ENCODE measurements around the gene C3orf22. TPM values are rescaled to one million over a fixed set of nuclear protein-coding genes. Genes with fewer than 3 reads are reported as not detected.

The C3orf22 gene
- total RNA-seq, 1 donor from 2014 or later, result not detected

DNA sequence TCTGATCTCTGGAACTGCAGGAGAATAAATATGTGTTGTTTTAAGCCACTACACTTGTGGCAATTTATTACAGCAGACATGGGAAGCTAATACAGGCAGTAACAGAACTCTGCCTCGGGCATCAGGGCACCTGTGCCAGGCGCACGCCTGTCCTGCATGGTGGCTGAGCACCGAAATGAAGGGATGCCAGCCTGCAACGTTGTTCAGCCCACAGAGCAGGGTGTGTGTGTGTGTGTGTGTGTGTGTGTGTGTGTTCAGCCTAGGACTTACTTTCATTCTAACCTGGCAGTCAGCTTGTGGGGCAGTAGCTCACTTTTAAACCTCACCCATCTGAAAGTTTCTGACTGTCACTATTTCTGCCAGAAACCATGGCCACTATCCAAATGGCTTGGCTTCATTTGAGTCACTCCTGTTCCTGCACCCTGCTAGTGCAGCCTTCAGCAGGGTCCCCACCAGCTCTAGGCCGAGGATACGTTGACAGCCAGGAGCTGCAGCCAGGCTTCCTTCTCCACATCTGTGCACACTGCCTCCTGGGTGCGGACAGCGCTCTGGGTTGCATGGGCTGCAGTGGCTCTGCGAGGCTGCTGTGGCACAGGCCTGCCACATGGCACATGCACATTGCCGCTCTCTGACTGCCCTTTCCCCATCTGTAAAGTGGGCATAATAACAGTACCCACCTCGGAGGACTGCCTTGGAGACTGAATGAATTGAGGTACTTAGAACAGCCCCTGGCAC lies 45.6 kb downstream of the C3orf22 start:
- TF ChIP-seq, protein P1, sequence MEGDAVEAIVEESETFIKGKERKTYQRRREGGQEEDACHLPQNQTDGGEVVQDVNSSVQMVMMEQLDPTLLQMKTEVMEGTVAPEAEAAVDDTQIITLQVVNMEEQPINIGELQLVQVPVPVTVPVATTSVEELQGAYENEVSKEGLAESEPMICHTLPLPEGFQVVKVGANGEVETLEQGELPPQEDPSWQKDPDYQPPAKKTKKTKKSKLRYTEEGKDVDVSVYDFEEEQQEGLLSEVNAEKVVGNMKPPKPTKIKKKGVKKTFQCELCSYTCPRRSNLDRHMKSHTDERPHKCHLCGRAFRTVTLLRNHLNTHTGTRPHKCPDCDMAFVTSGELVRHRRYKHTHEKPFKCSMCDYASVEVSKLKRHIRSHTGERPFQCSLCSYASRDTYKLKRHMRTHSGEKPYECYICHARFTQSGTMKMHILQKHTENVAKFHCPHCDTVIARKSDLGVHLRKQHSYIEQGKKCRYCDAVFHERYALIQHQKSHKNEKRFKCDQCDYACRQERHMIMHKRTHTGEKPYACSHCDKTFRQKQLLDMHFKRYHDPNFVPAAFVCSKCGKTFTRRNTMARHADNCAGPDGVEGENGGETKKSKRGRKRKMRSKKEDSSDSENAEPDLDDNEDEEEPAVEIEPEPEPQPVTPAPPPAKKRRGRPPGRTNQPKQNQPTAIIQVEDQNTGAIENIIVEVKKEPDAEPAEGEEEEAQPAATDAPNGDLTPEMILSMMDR (IDR thresholded peaks at IDR 0.05), result no peak
- ChIA-PET POLR2A (interaction anchor here (0.6 kb wide), 1 partner anchor 156 kb away, joined by 5 read pairs; no protein-coding TSS in a partner anchor), CTCF (no interaction called here)
- intact Hi-C loops (cut with micrococcal nuclease), result no loop called here
- Mint-ChIP-seq H3K27ac (no peak overlapping the region), H3K4me3 (no peak overlapping the region), H3K36me3 (ENCODE audit: low read depth) (no peaks in the 10 kb centered on the region), H3K9me3 (no peaks in the 10 kb centered on the region), H3K4me1 (no peaks in the 10 kb centered on the region), H3K27me3 (peaks cover 1% of the 10 kb centered on the region)
- ATAC-seq (ENCODE audit: low read depth), result no peak
- DNase-seq, result no peak

DNA sequence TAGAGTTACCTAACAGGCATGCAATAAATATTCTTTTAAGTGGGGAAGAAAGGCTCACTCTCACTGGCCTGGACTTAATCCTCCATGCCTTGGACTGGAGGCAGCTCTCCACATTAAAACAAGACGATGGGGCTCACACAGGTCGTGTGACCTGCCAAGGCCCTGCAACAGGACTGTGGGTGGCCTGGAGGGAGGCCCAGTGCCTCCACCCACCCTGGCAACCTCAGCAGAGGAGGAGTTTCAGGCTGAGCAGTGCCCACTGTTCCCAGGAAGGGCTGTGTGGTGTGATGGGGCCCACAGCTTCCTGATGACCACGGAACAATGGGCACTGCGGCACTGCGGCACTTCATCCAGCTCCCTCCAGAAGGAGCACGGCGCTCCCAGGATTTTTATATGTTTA lies 46.7 kb downstream of the C3orf22 start:
- DNase-seq (no peak), ATAC-seq (ENCODE audit: low read depth) (no peak)
- TF ChIP-seq, protein P1 (IDR thresholded peaks at IDR 0.05), result no peak
- POLR2A ChIA-PET, result no interaction called here
- intact Hi-C loops (cut with micrococcal nuclease), result no loop called here
- CTCF ChIA-PET, result no interaction called here
- H3K4me1 Mint-ChIP-seq, result no peaks in the 10 kb centered on the region
- H3K27me3 Mint-ChIP-seq, result peaks cover 1% of the 10 kb centered on the region
- H3K9me3 Mint-ChIP-seq, result no peaks in the 10 kb centered on the region
- H3K4me3 Mint-ChIP-seq, result no peak overlapping the region
- H3K27ac Mint-ChIP-seq, result no peak overlapping the region
- no peaks in the 10 kb centered on the region for H3K36me3 Mint-ChIP-seq (ENCODE audit: low read depth)

DNA sequence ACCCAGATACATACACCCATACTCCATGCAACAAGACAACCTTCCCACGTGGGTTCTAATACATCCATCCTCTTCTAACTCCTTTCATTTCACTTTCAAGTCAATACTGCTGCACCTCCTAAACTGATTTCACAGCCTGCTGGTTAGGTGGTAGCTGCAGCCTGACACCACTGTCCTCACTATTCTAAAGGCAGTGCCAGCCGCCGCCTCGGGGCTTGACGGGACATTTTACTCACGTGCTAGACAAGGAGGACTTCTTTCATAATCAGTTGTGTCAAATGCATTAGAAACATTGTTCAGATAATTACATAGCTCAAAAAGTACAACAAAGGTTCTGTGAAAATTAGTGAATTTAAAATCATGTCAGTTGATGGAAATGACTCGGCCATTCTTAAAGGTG lies 47.4 kb downstream of the C3orf22 start:
- Mint-ChIP-seq H3K9me3 (no peaks in the 10 kb centered on the region), H3K36me3 (ENCODE audit: low read depth) (no peaks in the 10 kb centered on the region), H3K27me3 (no peaks in the 10 kb centered on the region), H3K4me3 (no peak overlapping the region), H3K27ac (no peak overlapping the region), H3K4me1 (no peaks in the 10 kb centered on the region)
- TF ChIP-seq, protein P1 (IDR thresholded peaks at IDR 0.05), result no peak
- ChIA-PET CTCF (no interaction called here), POLR2A (no interaction called here)
- ATAC-seq (ENCODE audit: low read depth) (no peak), DNase-seq (no peak)
- intact Hi-C loops (cut with micrococcal nuclease), result no loop called here

DNA sequence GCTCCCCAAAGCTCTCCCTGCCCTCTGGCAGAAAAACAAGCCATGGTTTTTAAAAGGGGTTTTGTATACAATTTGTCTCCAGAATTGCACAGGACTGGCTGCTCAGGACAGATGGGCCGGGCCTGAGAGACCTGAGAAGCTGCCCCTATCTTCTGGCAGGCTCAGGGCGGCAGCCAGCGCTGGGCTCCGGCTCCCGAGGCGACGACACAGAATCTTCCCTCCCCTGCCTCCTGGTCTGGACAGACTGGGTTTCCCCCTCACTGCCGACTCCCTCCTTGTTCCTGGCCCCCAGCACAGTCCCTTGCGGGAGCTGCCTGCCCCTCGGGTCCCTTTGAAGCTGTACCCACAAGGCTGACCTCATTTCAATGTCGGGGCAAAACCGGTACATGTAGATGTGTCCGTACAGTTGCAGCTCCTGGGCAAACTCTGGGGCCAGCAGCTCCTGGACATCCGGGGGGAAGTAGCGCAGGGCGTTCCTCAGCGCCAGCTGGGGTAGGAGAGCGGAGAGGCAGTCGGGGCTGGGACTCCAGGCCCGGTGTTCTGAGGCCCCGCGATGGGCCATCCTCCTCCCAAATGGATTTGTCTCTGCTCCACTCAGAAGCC lies 48.3 kb downstream of the C3orf22 start:
- DNase-seq (no peak), ATAC-seq (ENCODE audit: low read depth) (no peak)
- H3K36me3 Mint-ChIP-seq (ENCODE audit: low read depth), result no peaks in the 10 kb centered on the region
- H3K27me3 Mint-ChIP-seq, result no peaks in the 10 kb centered on the region
- H3K4me1 Mint-ChIP-seq, result no peaks in the 10 kb centered on the region
- ChIA-PET POLR2A (no interaction called here), CTCF (interaction anchor here (1.4 kb wide), 1 partner anchor 12 kb away, joined by 5 read pairs; no protein-coding TSS in a partner anchor)
- intact Hi-C loops (cut with micrococcal nuclease), result no loop called here
- TF ChIP-seq, protein P1 (IDR thresholded peaks at IDR 0.05), result no peak
- no peak overlapping the region for H3K27ac Mint-ChIP-seq
- H3K4me3 Mint-ChIP-seq, result no peak overlapping the region
- H3K9me3 Mint-ChIP-seq, result no peaks in the 10 kb centered on the region

DNA sequence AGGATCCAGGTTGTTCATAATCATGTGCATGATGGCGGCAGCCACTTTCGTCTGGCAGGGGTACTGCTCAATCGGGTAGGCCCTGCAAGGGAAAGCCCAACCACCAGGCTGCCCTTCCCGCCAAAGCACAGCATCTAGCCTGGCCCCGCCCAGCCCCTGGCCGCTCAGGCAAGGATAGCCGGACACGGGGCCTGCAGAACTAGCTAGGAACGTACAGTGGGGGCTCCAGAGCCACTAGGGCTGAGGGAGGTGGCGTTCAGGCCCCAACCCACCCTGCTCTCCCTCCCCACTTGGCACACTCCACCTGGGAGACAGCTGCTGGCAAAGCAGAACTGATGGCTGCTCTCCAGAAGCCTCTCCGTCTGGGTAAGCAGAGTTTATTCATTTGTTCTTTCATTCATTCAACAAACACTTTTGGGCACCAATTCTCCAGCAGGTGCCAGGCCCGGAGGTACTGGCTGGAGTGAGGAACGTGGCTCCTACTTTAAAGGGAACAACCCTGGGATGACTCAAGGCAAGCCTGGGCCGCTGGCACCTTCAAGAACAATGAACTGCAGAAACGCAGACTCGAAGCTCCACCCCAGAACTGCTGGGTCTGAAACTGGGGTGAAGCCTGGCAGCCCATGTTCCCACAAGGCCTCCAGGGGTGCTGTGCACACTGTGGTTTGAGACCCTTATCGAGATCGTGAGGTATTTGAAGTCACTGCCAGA lies 49.0 kb downstream of the C3orf22 start:
- intact Hi-C loops (cut with micrococcal nuclease), result no loop called here
- Mint-ChIP-seq H3K4me3 (no peak overlapping the region), H3K9me3 (no peaks in the 10 kb centered on the region), H3K36me3 (ENCODE audit: low read depth) (no peaks in the 10 kb centered on the region), H3K4me1 (no peaks in the 10 kb centered on the region), H3K27ac (no peak overlapping the region), H3K27me3 (peaks cover 3% of the 10 kb centered on the region)
- ChIA-PET CTCF (interaction anchor here (1.4 kb wide), 1 partner anchor 12 kb away, joined by 5 read pairs; no protein-coding TSS in a partner anchor), POLR2A (no interaction called here)
- TF ChIP-seq, protein P1 (IDR thresholded peaks at IDR 0.05), result no peak
- DNase-seq (no peak), ATAC-seq (ENCODE audit: low read depth) (no peak)
